Stimulated activated CD8-positive, alpha-beta memory T cell treated with anti-CD3 and anti-CD28 coated beads, Interleukin-4, amount 100 ng/mL, for 4 hours (primary cell): ENCODE data around the gene STARD3.

ENCODE experiments used
- DNase-seq, 2 donors: peaks; one replicate each; pipeline ENCODE4 v3.0.0-alpha.2; 2020; ENCODE audit warnings: low read depth in 2 of 2, low spot score in 1 of 2

STARD3 gene

DNA sequence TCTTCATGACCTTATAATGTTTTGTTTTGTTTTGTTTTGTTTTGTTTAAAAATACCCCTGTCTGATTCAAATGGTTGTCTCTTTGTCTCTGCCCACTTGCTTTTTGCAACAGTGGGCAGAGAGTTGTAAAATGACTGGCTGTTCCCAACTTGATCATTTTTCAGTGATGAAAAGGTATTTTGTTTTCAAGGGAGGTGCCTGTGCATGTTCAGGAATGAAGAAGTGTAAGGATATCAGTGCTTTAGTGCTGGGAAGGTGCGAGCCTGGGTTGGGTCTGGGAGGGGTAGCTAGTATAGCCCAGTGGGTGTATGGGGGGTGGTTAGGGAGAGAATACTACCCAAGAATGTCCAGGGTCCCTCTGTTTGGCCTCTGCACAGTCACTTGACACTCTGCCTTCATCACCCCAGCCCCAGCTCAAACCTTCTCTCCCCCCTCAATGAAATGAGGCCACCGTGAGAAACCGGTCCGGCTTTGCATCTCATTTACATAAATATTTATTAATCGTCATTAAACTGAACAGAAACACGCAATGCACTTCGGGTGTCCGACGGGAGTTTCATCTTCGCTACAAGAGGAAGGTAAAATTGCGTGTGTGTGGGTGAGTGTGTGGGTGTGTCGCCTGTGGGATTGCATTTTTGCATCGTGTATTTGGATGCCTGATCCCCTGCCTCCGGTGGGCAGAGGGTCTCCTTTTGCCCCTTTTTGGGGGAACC lies 33.5 kb upstream of the STARD3 start:
- DNase-seq = no peak

GRCh38 chr17:39604911-39605491 lies 31.9 kb upstream of the STARD3 start:
- DNase-seq = no peak

DNA sequence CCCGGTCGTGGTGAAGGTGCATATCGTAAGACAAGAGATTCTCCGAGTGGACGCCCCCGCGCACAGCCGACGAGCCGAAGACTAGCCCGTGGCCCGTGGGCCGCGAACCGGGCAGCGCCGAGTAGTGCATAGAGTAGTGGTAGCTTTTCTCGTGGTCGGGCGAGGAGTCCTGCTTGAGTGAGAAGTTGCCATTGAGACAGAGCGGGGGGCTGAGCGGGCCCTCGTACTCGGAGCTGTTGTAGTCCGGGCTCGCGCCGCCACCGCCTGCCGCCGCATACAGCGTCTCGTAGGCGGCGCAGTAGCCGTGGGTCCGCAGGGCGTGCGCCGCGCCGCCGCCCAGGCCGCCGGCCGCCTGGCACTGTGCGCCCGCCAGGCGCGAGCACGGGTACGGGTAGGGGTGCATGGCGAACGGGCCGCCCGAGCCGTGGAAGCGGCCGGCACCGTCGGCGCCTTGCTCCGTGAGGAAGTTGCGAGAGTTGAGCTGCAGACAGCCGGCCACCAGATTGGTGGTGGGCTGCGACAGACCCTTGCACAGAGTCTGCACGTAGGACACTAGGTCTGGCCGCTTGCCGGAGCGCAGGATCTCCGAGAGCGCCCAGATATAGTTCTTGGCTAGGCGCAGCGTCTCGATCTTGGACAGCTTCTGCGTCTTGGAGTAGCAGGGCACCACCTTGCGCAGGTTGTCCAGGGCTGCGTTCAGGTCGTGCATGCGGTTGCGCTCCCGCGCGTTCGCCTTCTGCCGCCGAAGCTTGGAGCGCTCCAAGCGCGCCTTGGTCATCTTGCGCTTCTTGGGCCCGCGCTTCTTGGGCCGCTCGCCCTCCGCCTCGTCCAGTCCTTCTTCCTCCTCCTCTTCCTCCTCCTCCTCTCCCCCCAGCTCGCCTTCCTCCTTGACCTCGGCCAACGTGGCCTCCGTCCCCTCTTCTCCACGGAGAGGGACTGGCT lies 31.2 kb upstream of the STARD3 start:
- DNase-seq = no peak

DNA sequence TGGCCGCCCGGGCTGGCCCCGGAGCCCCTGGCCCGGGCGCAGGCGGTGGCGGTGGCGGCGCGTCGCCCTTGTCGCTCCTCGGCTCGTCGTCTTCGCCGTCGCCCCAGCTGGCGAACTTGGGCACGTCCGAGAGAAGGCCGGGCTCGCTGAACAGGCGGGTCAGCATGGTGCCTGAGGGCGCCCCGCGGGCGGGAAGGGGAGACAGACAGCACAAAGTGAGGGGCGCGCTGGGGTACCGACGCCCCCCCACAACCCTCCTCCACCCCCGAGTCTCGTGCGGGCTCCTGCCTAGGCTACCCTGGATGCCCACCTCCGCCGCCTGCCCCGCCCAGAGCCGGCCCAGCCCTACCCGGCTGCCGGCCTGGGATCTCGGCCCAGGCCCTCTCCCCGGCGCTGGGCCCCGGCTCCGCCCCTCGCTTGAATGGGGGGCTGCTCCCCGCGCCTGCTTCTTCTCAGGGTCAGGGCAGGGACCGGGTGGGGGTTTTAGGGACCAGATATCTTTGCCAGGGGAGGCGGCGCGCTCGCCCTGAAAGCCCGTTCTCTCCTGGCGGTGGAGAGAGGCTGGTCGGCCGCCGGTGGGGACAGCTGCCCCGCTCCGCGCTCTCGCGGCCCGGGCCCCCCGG lies 30.4 kb upstream of the STARD3 start:
- DNase-seq = no peak

DNA sequence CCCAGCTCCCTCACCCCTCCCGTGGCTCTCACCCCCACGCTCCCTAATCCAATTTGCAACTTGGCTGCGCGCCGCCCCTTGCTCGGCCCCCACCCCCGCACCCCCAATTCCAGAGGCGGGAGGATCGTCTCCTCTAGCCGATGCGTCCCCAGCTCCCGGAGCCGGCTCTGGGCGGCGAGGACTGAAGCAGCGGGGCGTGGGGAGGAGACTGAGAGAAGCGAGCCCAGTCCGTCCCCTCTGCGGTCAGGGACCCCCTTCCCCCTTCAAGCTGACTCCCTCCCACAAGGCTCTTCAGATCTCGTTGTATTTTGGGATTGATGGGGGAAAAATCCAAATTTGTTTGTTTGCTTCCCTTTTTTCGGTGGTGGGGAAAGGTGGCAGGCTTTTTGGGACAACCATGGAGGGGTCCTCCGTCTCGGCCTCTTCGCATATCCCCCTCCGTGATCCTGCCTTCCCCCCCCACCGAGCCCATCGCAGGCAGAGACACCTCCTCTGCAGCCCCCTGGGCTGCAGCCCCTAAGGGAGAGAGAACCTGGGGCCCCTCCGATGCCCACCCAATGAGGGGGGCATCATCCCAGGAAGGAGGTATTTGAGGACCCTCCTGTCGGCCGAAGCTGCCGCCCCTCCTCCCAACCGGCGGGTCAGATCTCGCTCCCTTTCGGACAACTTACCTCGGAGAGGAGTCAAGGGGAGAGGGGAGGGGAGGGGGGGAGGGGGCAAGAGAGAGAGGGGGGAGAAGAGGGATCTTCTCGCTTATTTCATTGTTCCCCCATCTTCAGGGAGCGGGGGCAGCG lies 29.7 kb upstream of the STARD3 start:
- no peak for DNase-seq

DNA sequence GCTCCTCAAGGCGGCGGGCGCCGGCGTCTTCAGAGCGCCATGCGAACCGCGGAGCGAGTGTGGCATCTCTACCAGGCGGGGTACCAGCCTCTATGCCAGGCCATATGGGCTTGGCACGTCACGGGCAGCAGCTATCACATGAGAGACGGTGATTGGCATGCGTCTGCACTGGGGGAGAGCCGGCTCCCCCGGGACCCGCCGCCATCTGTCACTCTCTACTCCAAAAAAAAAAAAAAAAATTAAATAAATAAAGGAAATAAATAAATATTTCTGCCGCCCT lies 29.2 kb upstream of the STARD3 start, which contains the start of gene NEUROD2:
Gene NEUROD2, minus strand, starts transcription at position 70 of the 280 bp plus-strand sequence. CDS start 1,321 bp downstream, outside the sequence.
- DNase-seq = no peak

DNA sequence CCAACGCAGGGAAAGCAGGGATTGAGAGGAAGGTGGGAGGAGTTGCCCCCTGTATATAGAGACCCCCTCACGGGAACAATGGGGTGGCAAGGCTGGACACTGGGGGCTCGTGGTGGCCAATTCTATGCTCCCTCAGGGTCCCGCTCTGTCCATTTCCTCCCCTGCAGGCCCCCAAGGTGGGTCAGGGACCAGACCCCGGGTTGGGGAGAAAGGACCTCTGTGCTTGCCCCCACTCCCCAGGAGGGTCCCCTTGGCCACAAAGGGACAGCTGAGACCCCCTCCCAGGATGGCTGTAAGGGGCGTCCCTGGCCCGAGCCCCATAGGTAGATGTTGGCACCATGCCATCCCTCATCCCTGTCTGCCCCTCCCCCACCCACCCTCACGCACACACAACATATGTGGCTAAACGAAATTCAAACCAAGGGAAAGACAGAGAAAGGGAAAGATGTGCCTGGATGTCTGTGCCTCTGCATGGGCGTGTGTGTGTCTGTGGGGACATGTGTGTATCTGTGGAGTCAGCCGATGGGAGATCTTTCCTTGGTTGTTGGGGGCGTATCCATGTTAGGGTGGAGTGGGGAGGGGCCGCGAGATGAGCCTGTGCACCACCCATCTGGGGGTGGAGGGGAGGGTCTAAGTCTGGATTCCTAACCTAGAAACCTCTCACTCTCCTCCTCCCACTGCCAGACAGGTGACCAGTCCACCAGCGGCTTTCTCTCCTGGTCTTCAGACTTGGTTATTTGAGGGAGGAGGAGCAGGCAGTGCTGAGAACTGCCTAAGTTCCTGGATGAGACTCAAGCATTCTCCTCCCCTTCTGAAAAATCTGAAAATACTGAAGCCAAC lies 28.6 kb upstream of the STARD3 start:
- no peak for DNase-seq

GRCh38 chr17:39609416-39610025 lies 27.4 kb upstream of the STARD3 start:
- no peak for DNase-seq

DNA sequence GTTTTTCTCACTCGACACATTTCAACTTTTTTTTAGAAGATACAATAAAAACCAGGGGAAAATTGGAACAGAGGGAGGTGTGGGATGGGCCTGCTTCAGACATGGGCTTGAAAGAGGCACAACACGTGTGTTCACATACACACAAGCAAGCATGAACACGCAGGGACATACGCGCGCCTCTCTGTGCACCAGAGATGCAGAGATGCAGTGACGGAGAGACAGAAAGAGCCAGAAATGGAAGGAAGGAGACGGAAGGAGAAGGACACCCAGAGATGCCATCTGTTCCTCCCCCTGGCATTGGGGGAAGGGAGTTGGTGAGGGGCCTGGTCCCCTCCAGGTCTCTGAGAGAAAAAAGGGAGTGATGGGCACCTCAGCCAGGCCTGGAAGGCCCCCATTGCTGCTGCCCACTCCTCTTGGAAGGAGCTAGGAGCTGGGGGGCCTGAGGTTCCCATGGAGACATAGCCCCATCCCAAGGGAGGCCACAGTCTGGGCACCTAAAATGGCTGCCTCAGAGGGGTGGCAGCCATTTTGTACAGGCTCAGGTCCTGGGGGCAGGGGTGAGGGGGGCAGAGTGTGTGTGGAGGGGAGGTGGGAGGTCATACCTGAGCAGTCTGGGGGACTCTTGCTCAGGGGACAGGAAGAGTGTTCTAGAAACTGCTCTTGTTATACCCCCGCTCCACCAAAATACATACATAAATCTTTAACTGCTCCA lies 25.4 kb upstream of the STARD3 start:
- no peak for DNase-seq

DNA sequence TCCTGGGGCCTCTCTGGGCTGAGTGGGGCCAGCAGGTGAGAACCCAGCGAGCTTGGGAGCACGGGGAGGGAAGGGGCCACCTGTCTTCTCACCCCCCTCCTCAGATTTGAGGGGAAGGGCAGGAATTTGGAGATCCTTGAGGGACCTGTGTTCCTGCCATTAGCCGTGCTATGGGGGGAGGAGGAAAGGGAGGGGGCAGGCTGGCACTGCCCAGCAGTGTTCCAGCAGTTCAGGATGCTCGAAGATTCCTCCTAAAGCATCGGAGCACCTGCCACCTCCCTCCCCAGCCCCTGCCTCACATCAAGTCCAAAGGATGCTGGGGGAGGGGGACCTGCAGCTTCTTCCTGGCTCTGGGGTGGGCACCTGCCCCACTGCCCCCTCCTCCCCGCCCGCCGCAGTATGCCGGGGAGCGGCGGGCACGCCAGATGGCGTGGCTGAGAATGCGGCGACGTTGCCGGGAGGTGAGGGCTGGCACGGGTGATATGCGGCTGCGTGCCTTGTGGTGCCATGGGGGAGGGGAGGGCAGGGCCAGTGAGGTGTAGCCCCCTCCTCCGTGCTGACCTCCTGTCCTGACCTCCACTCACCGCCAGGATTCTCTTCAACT lies 24.6 kb upstream of the STARD3 start:
- DNase-seq = no peak

DNA sequence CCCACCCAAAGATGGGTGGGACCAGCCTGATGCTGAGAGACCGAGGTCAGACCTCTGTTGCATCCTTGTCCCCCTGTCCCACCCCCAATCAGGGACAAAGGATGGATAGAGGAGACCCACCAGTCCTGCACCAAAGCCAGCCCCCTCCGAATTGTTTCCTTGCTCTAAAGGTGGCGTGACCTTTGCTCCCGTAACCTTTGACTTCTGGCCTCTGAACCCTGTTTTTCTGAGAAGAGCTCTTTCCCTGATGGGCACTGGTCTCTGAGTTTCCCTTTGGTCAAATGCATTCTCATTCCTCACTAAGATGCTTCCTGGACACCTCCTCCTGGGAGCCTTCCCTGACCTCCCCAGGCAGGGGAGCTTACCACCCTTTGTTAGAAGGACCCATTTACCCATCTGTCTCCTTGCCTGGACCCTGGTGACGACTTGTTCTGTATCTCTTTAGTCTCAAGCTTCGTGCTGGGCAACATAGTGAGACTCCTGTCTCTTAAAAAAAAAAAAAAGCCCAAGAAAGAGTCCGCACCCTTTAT lies 23.9 kb upstream of the STARD3 start:
- DNase-seq = no peak

- DNase-seq = no peak
Measured at GRCh38 chr17:39614545-39615157, 22.3 kb upstream of the STARD3 start.

DNA sequence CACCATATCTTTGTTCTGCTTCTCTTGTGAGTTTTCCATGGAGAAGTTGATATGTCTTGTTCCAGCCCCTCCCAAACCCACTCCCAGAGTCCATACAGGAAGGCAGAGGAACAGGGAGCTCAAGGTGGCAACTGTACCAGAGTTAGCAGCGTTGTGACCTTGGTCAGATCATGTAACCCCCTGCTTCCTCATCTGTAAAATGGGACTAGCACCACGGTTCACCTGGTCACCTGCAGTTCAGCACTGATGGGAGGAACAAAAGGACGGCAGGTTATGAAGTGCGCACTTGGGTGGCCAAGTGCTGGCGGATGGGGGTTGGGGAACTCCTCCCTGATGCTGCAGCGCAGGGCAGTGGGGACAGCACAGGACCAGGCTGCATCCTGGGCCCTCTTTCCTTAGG lies 21.5 kb upstream of the STARD3 start:
- no peak for DNase-seq

- no peak for DNase-seq
Measured at GRCh38 chr17:39617100-39617445, 19.9 kb upstream of the STARD3 start.

DNA sequence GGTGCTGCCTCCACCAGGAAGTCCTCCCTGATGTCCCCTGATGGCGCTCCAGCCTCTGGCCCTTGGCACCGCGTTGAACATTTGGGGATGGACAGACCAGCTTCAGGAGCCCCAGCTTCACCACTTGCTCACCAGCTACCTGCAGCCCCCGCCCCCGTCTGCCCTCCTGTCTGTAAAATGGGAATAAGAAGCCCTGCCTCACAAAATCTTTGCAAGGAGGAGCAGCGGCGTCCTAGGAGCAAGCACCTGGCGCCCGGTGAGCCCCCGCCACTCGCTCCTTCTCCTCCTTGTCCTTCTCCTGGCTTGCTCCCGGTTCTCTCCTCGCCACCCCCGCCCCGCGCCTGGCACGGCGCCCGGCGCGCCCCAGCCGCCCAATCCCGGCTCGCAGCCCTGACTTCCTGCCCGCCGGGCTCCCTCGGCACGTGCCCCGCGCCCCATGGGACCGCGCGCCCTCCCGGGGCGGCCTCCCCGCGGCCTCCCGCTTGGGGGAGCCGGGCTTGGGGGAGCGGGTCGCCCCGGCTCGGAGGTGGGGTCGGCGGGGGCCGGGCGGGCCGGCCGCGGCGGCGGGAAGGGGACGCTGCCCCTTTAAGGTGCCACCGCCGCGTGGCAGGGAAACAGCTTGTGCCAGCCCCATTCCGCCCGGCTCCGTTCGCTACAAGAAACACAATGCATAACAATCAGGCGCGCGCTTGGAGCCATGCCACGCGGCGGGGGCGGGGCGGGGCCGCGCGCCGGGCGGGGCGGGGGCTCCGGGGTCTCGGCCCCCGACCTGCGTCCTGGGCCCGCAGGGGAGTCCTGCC lies 19.3 kb upstream of the STARD3 start:
- DNase-seq = no peak

GRCh38 chr17:39618246-39618913 lies 18.6 kb upstream of the STARD3 start:
- DNase-seq = no peak
